ENCODE data around the gene PRICKLE1.

Gene PRICKLE1

GRCh38 chr12:42564556-42564955 is 25.0 kb downstream of the PRICKLE1 start:
- peaks cover 33% of the 10 kb centered on the region for H3K36me3 Mint-ChIP-seq (ENCODE audit: low read depth)
- TF ChIP-seq CTCF (IDR thresholded peaks at IDR 0.05; ENCODE audit: unreplicated experiment in 3 of 3) = no peak
- H3K27ac Mint-ChIP-seq = peak overlapping the region in 1 of 3 experiments; percentile 29
- H3K4me1 Mint-ChIP-seq = peaks cover 45% of the 10 kb centered on the region
- no peak overlapping the region for H3K4me3 Mint-ChIP-seq
- H3K27me3 Mint-ChIP-seq (ENCODE audit: low read depth) = no peaks in the 10 kb centered on the region
- no peaks in the 10 kb centered on the region for H3K9me3 Mint-ChIP-seq

- peaks cover 24% of the 10 kb centered on the region for H3K36me3 Mint-ChIP-seq (ENCODE audit: low read depth)
- H3K9me3 Mint-ChIP-seq = no peaks in the 10 kb centered on the region
- no peaks in the 10 kb centered on the region for H3K27me3 Mint-ChIP-seq (ENCODE audit: low read depth)
- TF ChIP-seq CTCF (IDR thresholded peaks at IDR 0.05; ENCODE audit: unreplicated experiment in 3 of 3) = no peak
- peak overlapping the region in 2 of 3 experiments; percentile 32 to 49 for H3K27ac Mint-ChIP-seq
- H3K4me1 Mint-ChIP-seq = peaks cover 51% of the 10 kb centered on the region
- no peak overlapping the region for H3K4me3 Mint-ChIP-seq
These were observed 28.6 kb downstream of the PRICKLE1 start for GRCh38 chr12:42560977-42561376.

- no peak for TF ChIP-seq CTCF (IDR thresholded peaks at IDR 0.05; ENCODE audit: unreplicated experiment in 3 of 3)
- Mint-ChIP-seq H3K4me1 (peaks cover 38% of the 10 kb centered on the region), H3K27me3 (ENCODE audit: low read depth) (no peaks in the 10 kb centered on the region), H3K27ac (peak overlapping the region; percentile 1 to 7 (median 2)), H3K9me3 (no peaks in the 10 kb centered on the region), H3K36me3 (ENCODE audit: low read depth) (peaks cover 12% of the 10 kb centered on the region), H3K4me3 (no peak overlapping the region)
These were observed 31.9 kb downstream of the PRICKLE1 start for GRCh38 chr12:42557586-42558172.

- Mint-ChIP-seq H3K27ac (peak overlapping the region in 1 of 3 experiments; percentile 7), H3K27me3 (ENCODE audit: low read depth) (no peaks in the 10 kb centered on the region), H3K36me3 (ENCODE audit: low read depth) (peaks cover 10% of the 10 kb centered on the region), H3K4me1 (peaks cover 43% of the 10 kb centered on the region), H3K4me3 (no peak overlapping the region), H3K9me3 (no peaks in the 10 kb centered on the region)
- TF ChIP-seq CTCF (IDR thresholded peaks at IDR 0.05; ENCODE audit: unreplicated experiment in 3 of 3) = no peak
These were observed 32.6 kb downstream of the PRICKLE1 start for GRCh38 chr12:42556917-42557316.

- no peaks in the 10 kb centered on the region for H3K27me3 Mint-ChIP-seq (ENCODE audit: low read depth)
- H3K36me3 Mint-ChIP-seq (ENCODE audit: low read depth) = peaks cover 27% of the 10 kb centered on the region
- no peak overlapping the region for H3K4me3 Mint-ChIP-seq
- peaks cover 32% of the 10 kb centered on the region for H3K4me1 Mint-ChIP-seq
- H3K9me3 Mint-ChIP-seq = no peaks in the 10 kb centered on the region
- peak overlapping the region; percentile 3 to 59 (median 26) for H3K27ac Mint-ChIP-seq
- TF ChIP-seq CTCF (IDR thresholded peaks at IDR 0.05; ENCODE audit: unreplicated experiment in 3 of 3) = no peak
These were observed 36.7 kb downstream of the PRICKLE1 start for GRCh38 chr12:42552822-42553221.

- Mint-ChIP-seq H3K4me1 (peaks cover 21% of the 10 kb centered on the region), H3K27ac (peak overlapping the region; percentile 80 to 86 (median 83)), H3K9me3 (no peaks in the 10 kb centered on the region), H3K36me3 (ENCODE audit: low read depth) (peaks cover 28% of the 10 kb centered on the region), H3K4me3 (no peak overlapping the region), H3K27me3 (ENCODE audit: low read depth) (no peaks in the 10 kb centered on the region)
- TF ChIP-seq CTCF (IDR thresholded peaks at IDR 0.05; ENCODE audit: unreplicated experiment in 3 of 3) = no peak
These were observed 38.7 kb downstream of the PRICKLE1 start for GRCh38 chr12:42550800-42551199.

All from nephron (organoid).